Stomach smooth muscle (tissue), 2 donors: ENCODE data around the gene CD33.

Experiments used
- H3K27ac ChIP-seq: one replicate; pipeline ENCODE4 v1.7.0; 2013; ENCODE audit warnings: mild to moderate bottlenecking, low read length, inconsistent platforms
- H3K27me3 ChIP-seq, 2 donors: one replicate each; pipeline ENCODE4 v1.7.0; 2013; ENCODE audit warnings: low read length in 2 of 2; ENCODE audit not compliant: insufficient read depth in 2 of 2, control insufficient read depth in 1 of 2
- H3K36me3 ChIP-seq, 2 donors: one replicate each; pipeline ENCODE4 v1.7.0; 2013; ENCODE audit warnings: low read length in 2 of 2; ENCODE audit not compliant: control insufficient read depth in 2 of 2, insufficient read depth in 2 of 2
- H3K4me1 ChIP-seq: one replicate; pipeline ENCODE4 v1.7.0; 2013; ENCODE audit warnings: low read length; ENCODE audit not compliant: control insufficient read depth, insufficient read depth
- H3K4me3 ChIP-seq, 2 donors: one replicate each; pipeline ENCODE4 v1.7.0; 2013; ENCODE audit warnings: low read length in 2 of 2
- H3K9ac ChIP-seq, 2 donors: one replicate each; pipeline ENCODE4 v1.7.0; 2013; ENCODE audit warnings: low read length in 2 of 2, mild to moderate bottlenecking in 1 of 2
- H3K9me3 ChIP-seq, 2 donors: one replicate each; pipeline ENCODE4 v1.7.0; 2013; ENCODE audit warnings: low read length in 2 of 2; ENCODE audit not compliant: control insufficient read depth in 2 of 2
- donor health status: healthy.
- donor health status: Pancreatic carcinoma.

The CD33 gene

GRCh38 chr19:51258165-51259160 lies 33.6 kb downstream of the CD33 start:
- H3K36me3 ChIP-seq = no peaks in the 10 kb centered on the region
- H3K9me3 ChIP-seq = no peaks in the 10 kb centered on the region
- H3K27ac ChIP-seq = no peak overlapping the region
- H3K27me3 ChIP-seq = no peaks in the 10 kb centered on the region
- H3K9ac ChIP-seq = no peak overlapping the region
- H3K4me3 ChIP-seq = no peak overlapping the region
- no peaks in the 10 kb centered on the region for H3K4me1 ChIP-seq

- Histone ChIP-seq H3K36me3 (no peaks in the 10 kb centered on the region), H3K9me3 (no peaks in the 10 kb centered on the region), H3K9ac (no peak overlapping the region), H3K27me3 (peaks cover 0 to 2% of the 10 kb centered on the region in 2 donors), H3K4me3 (no peak overlapping the region), H3K27ac (no peak overlapping the region), H3K4me1 (no peaks in the 10 kb centered on the region)
Measured at GRCh38 chr19:51259348-51260245, 34.7 kb downstream of the CD33 start.

- Histone ChIP-seq H3K27me3 (peaks cover 0 to 5% of the 10 kb centered on the region in 2 donors), H3K9me3 (peaks cover 0 to 4% of the 10 kb centered on the region in 2 donors), H3K4me1 (no peaks in the 10 kb centered on the region), H3K27ac (no peak overlapping the region), H3K9ac (no peak overlapping the region), H3K36me3 (no peaks in the 10 kb centered on the region), H3K4me3 (no peak overlapping the region)
Measured at GRCh38 chr19:51263808-51264207, 38.9 kb downstream of the CD33 start.

- Histone ChIP-seq H3K9ac (no peak overlapping the region), H3K27ac (no peak overlapping the region), H3K27me3 (peaks cover 0 to 4% of the 10 kb centered on the region in 2 donors), H3K36me3 (no peaks in the 10 kb centered on the region), H3K4me3 (no peak overlapping the region), H3K9me3 (no peaks in the 10 kb centered on the region), H3K4me1 (no peaks in the 10 kb centered on the region)
Measured at GRCh38 chr19:51271067-51271466, 46.2 kb downstream of the CD33 start.

GRCh38 chr19:51272183-51272810 lies 47.4 kb downstream of the CD33 start:
- Histone ChIP-seq H3K9ac (no peak overlapping the region), H3K4me3 (no peak overlapping the region), H3K27me3 (peaks cover 0 to 4% of the 10 kb centered on the region in 2 donors), H3K36me3 (no peaks in the 10 kb centered on the region), H3K27ac (no peak overlapping the region), H3K4me1 (no peaks in the 10 kb centered on the region), H3K9me3 (no peaks in the 10 kb centered on the region)

- no peaks in the 10 kb centered on the region for H3K4me1 ChIP-seq
- H3K4me3 ChIP-seq = no peak overlapping the region
- H3K27ac ChIP-seq = no peak overlapping the region
- no peaks in the 10 kb centered on the region for H3K36me3 ChIP-seq
- H3K9ac ChIP-seq = no peak overlapping the region
- H3K27me3 ChIP-seq = peaks cover 0 to 7% of the 10 kb centered on the region in 2 donors
- H3K9me3 ChIP-seq = no peaks in the 10 kb centered on the region
Measured at GRCh38 chr19:51274049-51274770, 49.3 kb downstream of the CD33 start.

GRCh38 chr19:51277112-51277511 lies 52.2 kb downstream of the CD33 start:
- H3K9me3 ChIP-seq = peaks cover 0 to 3% of the 10 kb centered on the region in 2 donors

GRCh38 chr19:51282335-51282734 lies 57.5 kb downstream of the CD33 start:
- Histone ChIP-seq H3K4me1 (no peaks in the 10 kb centered on the region), H3K27me3 (peaks cover 0 to 3% of the 10 kb centered on the region in 2 donors), H3K36me3 (no peaks in the 10 kb centered on the region)

More at GRCh38 chr19:51277112-51277511, 52.2 kb downstream of the CD33 start:
- Histone ChIP-seq H3K9ac (no peak overlapping the region), H3K27me3 (peaks cover 0 to 5% of the 10 kb centered on the region in 2 donors), H3K4me3 (no peak overlapping the region), H3K27ac (no peak overlapping the region), H3K36me3 (no peaks in the 10 kb centered on the region), H3K4me1 (no peaks in the 10 kb centered on the region)

GRCh38 chr19:51285682-51286081 lies 60.8 kb downstream of the CD33 start:
- no peak overlapping the region for H3K27ac ChIP-seq
- peaks cover 0 to 7% of the 10 kb centered on the region in 2 donors for H3K9me3 ChIP-seq
- no peaks in the 10 kb centered on the region for H3K27me3 ChIP-seq
- H3K4me3 ChIP-seq = no peak overlapping the region
- no peaks in the 10 kb centered on the region for H3K36me3 ChIP-seq
- H3K9ac ChIP-seq = no peak overlapping the region
- no peaks in the 10 kb centered on the region for H3K4me1 ChIP-seq

More at GRCh38 chr19:51282335-51282734, 57.5 kb downstream of the CD33 start:
- peaks cover 0 to 3% of the 10 kb centered on the region in 2 donors for H3K9me3 ChIP-seq
- H3K27ac ChIP-seq = no peak overlapping the region
- H3K4me3 ChIP-seq = no peak overlapping the region
- H3K9ac ChIP-seq = no peak overlapping the region
